Heart left ventricle (tissue), 16 donors: ENCODE results near the gene CFH. TPM values are rescaled to one million over a fixed set of nuclear protein-coding genes. Genes with fewer than 3 reads are reported as not detected.

Source experiments
- ATAC-seq, 4 donors: fragments of 200-7000 bp; cut with Tn5 transposase; one replicate each; pipeline ENCODE4 v1.9.1; 2020 to 2022; ENCODE audit warnings: moderate library complexity in 4 of 4, mild to moderate bottlenecking in 3 of 4, moderate number of reproducible peaks in 1 of 4
- DNase-seq, 5 donors: peaks; one replicate each; pipeline ENCODE4 v3.0.0-alpha.2; 2020
- H3K27ac ChIP-seq, 12 donors: fragments of 200-600 bp; sonication (generic) in 4 of 12; one replicate each; pipeline versions ENCODE4 v1.5.0 to v1.8.0; 2016 to 2022; ENCODE audit warnings: mild to moderate bottlenecking in 2 of 12
- H3K27me3 ChIP-seq, 9 donors: fragments of 200-600 bp; sonication (generic) in 2 of 9; one replicate each; pipeline versions ENCODE4 v1.5.1 to v1.8.0; 2016 to 2022; ENCODE audit warnings: mild to moderate bottlenecking in 3 of 9
- H3K36me3 ChIP-seq, 9 donors: fragments of 200-600 bp; sonication (generic) in 2 of 9; one replicate each; pipeline versions ENCODE4 v1.5.0 to v1.8.0; 2018 to 2022; ENCODE audit warnings: mild to moderate bottlenecking in 2 of 9
- H3K4me1 ChIP-seq, 12 donors: fragments of 200-600 bp; sonication (generic) in 4 of 12; one replicate each; pipeline versions ENCODE4 v1.5.0 to v1.8.0; 2016 to 2022; ENCODE audit warnings: mild to moderate bottlenecking in 3 of 12
- H3K4me3 ChIP-seq, 12 donors: fragments of 200-600 bp; sonication (generic) in 4 of 12; one replicate each; pipeline versions ENCODE4 v1.5.0 to v1.8.0; 2017 to 2022; ENCODE audit warnings: mild to moderate bottlenecking in 9 of 12, moderate library complexity in 4 of 12
- H3K9me3 ChIP-seq, 12 donors: fragments of 200-600 bp; sonication (generic) in 4 of 12; one replicate each; pipeline versions ENCODE4 v1.5.0 to v1.8.0; 2016 to 2022; ENCODE audit warnings: mild to moderate bottlenecking in 1 of 12
- POLR2A ChIP-seq, 2 donors: fragments of 450-650 bp; IDR thresholded peaks; one replicate each; pipeline ENCODE4 v1.6.1; 2017; ENCODE audit warnings: antibody characterized with exemption in 2 of 2, mild to moderate bottlenecking in 2 of 2, moderate library complexity in 2 of 2
- WGBS, 4 donors: extraction: QIAGEN DNeasy Blood & Tissue Kit in 2 of 4; methylation state at CpG; one replicate each; pipeline versions ENCODE4 v1.1.5 to v1.1.7; 2013 to 2018; 5-methylcytosine and 5-hydroxymethylcytosine counted together
- intact Hi-C, 10 donors: fragments of 100-400 bp; cut with DNase I; formaldehyde crosslinking; loops; one replicate each; pipeline versions ENCODE4 v1.11.1 to v1.14.2; 2022
- polyA plus RNA-seq, 2 donors: library from polyadenylated mRNA; stranded (reverse); fragments of 200-250 nt; gene quantifications; one replicate each; pipeline ENCODE4 v1.2.3, GENCODE V29; 2013
- total RNA-seq, 9 donors: library from RNA; depleted of rRNA in 2 of 9; stranded (reverse); fragments of >200 nt in 2 of 9; fragmentation: NEBNext Ultra II Directional in 3 of 9; extraction: Animal tissue kit (Norgen Biotek cat#: 25700) in 3 of 9; gene quantifications; one replicate each; pipeline versions ENCODE4 v1.1.0 to v1.2.4, GENCODE V29; 2016 to 2023
- TF ChIP-seq, protein P1 (sequence below), 12 donors: fragments of 200-600 bp; sonication (generic) in 4 of 12; IDR thresholded peaks; one replicate each; pipeline versions ENCODE4 v1.5.0 to v1.8.0; 2018 to 2022; ENCODE audit warnings: antibody characterized with exemption in 12 of 12, mild to moderate bottlenecking in 5 of 12
- donor health status: ischemic (EF 13 %, LVEDD 7.1; RV severe dilation, severe dysfunction).
- donor health status: healthy with polysubstance abuse.
- donor health status: DM: no; HTN: yes; CAD: no.
- donor health status: DM: no; HTN: no; CAD: no.
- donor health status: ischemic (EF 25% LVEDD 6.9; RV normal size, moderate dysfunction).
- donor health status: ischemic (EF 25% LVEDD 5.7; RV mildly dilated, moderate dysfunction).
- donor health status: healthy.
- donor health status: DM: yes; HTN: yes; CAD: no.
- donor health status: ischemic (EF 35%, LVEDD 5.7; RV mildly dilated, moderate dysfunction).
- donor health status: nonischemic (EF 11% LVEDD 7.7; RV severe dilation, severe dysfunction).
- donor health status: DM: yes; HTN: yes; CAD: no.
- donor health status: PGD.
- donor health status: ischemic (EF 29% LVEDD 5.4; RV normal size, mild dysfunction).
- donor health status: nonischemic (EF 23%, LVEDD 6.1; RV moderate dilation, normal function).

CFH gene
- total and polyA plus RNA-seq, 11 donors: 7.2 to 141 (median 25.6) TPM

DNA sequence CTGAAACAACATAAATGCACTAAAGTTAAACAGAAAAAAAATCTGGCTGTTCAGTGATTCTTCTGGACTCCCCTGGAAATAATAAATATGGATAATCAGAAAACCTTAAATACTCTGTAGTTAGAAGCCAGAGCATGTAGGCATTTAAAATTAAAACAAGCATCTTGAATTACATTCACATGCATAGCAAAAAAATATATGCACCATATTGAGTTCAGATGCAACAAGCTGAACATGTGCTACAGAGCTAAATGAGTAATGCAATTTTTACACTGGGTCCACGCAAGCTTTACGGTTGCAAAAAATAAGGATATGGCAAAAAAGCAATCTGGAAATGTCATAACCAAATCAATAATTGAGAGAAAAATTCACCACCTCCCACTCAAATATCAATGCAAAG, 32.1 kb upstream of the CFH start:
- no peak for ATAC-seq

DNA sequence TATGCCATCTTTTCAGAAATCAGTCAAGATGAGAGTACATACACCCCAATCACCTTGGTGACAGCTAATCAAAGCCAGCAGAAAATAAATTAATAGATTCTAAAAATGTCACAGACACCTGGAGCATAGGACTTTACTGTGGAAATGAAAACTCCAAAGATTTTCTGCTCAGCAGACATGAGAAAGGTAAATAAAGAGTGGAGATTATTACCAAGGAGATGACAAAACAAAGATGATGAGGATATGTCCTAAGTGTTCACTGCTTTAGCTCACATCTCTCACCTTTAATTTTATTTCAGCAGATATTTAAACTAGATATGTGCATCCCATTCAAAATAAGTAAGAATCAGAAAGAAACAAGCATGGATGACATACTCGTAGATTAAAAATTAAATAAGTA, 28.8 kb upstream of the CFH start:
- no peaks in the 10 kb centered on the region for H3K27me3 ChIP-seq
- no peak for TF ChIP-seq POLR2A (IDR thresholded peaks at IDR 0.05)
- TF ChIP-seq, protein P1, sequence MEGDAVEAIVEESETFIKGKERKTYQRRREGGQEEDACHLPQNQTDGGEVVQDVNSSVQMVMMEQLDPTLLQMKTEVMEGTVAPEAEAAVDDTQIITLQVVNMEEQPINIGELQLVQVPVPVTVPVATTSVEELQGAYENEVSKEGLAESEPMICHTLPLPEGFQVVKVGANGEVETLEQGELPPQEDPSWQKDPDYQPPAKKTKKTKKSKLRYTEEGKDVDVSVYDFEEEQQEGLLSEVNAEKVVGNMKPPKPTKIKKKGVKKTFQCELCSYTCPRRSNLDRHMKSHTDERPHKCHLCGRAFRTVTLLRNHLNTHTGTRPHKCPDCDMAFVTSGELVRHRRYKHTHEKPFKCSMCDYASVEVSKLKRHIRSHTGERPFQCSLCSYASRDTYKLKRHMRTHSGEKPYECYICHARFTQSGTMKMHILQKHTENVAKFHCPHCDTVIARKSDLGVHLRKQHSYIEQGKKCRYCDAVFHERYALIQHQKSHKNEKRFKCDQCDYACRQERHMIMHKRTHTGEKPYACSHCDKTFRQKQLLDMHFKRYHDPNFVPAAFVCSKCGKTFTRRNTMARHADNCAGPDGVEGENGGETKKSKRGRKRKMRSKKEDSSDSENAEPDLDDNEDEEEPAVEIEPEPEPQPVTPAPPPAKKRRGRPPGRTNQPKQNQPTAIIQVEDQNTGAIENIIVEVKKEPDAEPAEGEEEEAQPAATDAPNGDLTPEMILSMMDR (IDR thresholded peaks at IDR 0.05): no peak
- WGBS, 4 donors: 87 to 91% (median 89%) methylated on average over 1 of the region's 1 CpG
- H3K9me3 ChIP-seq: peaks cover 0 to 4% (median 0%) of the 10 kb centered on the region in 12 donors
- H3K36me3 ChIP-seq: no peaks in the 10 kb centered on the region
- no peak for DNase-seq
- no peak overlapping the region for H3K4me3 ChIP-seq
- H3K27ac ChIP-seq: no peak overlapping the region
- no peaks in the 10 kb centered on the region for H3K4me1 ChIP-seq
- intact Hi-C loops: no loop called here
- no peak for ATAC-seq

More for the DNA sequence above, 32.1 kb upstream of the CFH start:
- no peaks in the 10 kb centered on the region for H3K4me1 ChIP-seq
- TF ChIP-seq, protein P1 (IDR thresholded peaks at IDR 0.05): no peak
- TF ChIP-seq POLR2A (IDR thresholded peaks at IDR 0.05): no peak
- no peaks in the 10 kb centered on the region for H3K27me3 ChIP-seq
- H3K9me3 ChIP-seq: no peaks in the 10 kb centered on the region
- no peaks in the 10 kb centered on the region for H3K36me3 ChIP-seq
- WGBS, 4 donors: 88 to 94% (median 90%) methylated on average over 2 of the region's 2 CpGs
- no peak overlapping the region for H3K27ac ChIP-seq
- no peak overlapping the region for H3K4me3 ChIP-seq
- intact Hi-C loops: no loop called here
- no peak for DNase-seq

DNA sequence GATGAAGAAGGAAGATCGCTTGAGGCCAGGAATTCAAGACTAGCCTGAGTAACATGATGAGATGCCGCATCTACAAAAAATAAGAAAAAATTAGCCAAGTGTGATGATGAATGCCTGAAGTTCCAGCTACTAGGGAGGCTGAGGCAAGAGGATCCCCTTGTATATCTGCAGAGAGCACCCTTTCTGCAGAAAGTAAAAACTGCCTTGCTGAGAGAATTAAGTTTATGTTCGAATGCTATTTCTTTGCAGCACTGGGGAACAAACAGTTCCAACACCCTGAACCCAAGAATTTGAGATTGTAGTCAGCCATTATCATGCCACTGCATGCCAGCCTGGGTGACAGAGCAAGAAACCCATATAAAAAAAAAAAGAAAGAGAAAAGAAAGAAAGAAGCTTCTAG, 23.0 kb upstream of the CFH start:
- no peak for ATAC-seq
- H3K4me1 ChIP-seq: no peaks in the 10 kb centered on the region

DNA sequence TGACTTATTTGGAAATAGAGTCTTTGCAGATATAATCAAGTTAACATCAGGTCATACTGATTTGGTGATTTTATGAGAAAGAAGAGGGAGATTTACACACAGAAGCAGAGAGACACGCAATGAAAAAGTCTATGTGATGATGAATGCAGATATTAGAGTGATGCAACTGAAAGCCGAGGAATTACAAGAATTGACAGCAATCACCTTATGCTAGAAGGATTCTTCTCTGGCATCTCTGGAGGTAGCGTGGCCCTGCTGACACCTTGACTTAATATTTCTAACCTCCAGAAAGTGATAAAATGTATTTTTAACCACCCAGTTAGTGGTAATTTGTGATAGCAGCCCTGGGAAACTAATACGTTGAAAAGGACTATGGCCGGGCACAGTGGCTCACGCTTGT, 14.2 kb upstream of the CFH start:
- ATAC-seq (no peak), DNase-seq (no peak)
- Histone ChIP-seq H3K9me3 (no peaks in the 10 kb centered on the region), H3K36me3 (no peaks in the 10 kb centered on the region), H3K27ac (no peak overlapping the region), H3K27me3 (no peaks in the 10 kb centered on the region), H3K4me1 (no peaks in the 10 kb centered on the region), H3K4me3 (no peak overlapping the region)
- WGBS, 4 donors: 90 to 94% (median 92%) methylated on average over 6 of the region's 6 CpGs
- no peak for TF ChIP-seq POLR2A (IDR thresholded peaks at IDR 0.05)
- TF ChIP-seq, protein P1 (IDR thresholded peaks at IDR 0.05): no peak
- intact Hi-C loops: no loop called here

More for the DNA sequence above, 23.0 kb upstream of the CFH start:
- no peak overlapping the region for H3K4me3 ChIP-seq
- no peaks in the 10 kb centered on the region for H3K36me3 ChIP-seq
- DNase-seq: no peak
- intact Hi-C loops: no loop called here
- 89 to 94% (median 93%) methylated on average over 3 of the region's 3 CpGs for WGBS, 4 donors
- TF ChIP-seq, protein P1 (IDR thresholded peaks at IDR 0.05): no peak
- TF ChIP-seq POLR2A (IDR thresholded peaks at IDR 0.05): no peak
- H3K9me3 ChIP-seq: peaks cover 0 to 21% (median 11%) of the 10 kb centered on the region in 12 donors
- no peaks in the 10 kb centered on the region for H3K27me3 ChIP-seq
- H3K27ac ChIP-seq: no peak overlapping the region
